Hepatocyte (in vitro differentiated cells): ENCODE results near the gene ZFHX3.

Experiments used
- CTCF ChIP-seq: fragments of 200-600 bp; sonication (generic); IDR thresholded peaks from 2 replicates; pipeline ENCODE4 v1.5.1; 2016; ENCODE audit warnings: antibody characterized with exemption, mild to moderate bottlenecking; ENCODE audit not compliant: poor library complexity
- EZH2 ChIP-seq: fragments of 200-600 bp; sonication (generic); IDR thresholded peaks from 2 replicates; pipeline ENCODE4 v1.6.1; 2016; ENCODE audit warnings: antibody characterized with exemption, mild to moderate bottlenecking, borderline replicate concordance

- TF ChIP-seq CTCF (peak; percentile 12), EZH2 (no peak)
Observed at GRCh38 chr16:73050201-73051099, 2.5 kb upstream of the ZFHX3 start.
